Gastroesophageal sphincter (tissue), 4 donors: ENCODE results near the gene PACSIN3. TPM values are rescaled to one million over a fixed set of nuclear protein-coding genes. Genes with fewer than 3 reads are reported as not detected.

ENCODE experiments used
- ATAC-seq: fragments of 150-250 bp; one replicate; pipeline ENCODE4 v1.9.1; 2016; ENCODE audit warnings: mild to moderate bottlenecking, moderate library complexity
- H3K27ac ChIP-seq, 4 donors: fragments of 200-600 bp; sonication (generic) in 3 of 4; 1 replicate in 3 of 4; 2 replicates in 1 of 4; pipeline ENCODE4 v1.5.1; 2016 to 2019
- H3K27me3 ChIP-seq: fragments of 200-600 bp; sonication (generic); one replicate; pipeline ENCODE4 v1.5.1; 2019
- H3K36me3 ChIP-seq, 2 donors: fragments of 200-600 bp; sonication (generic); one replicate each; pipeline ENCODE4 v1.5.1; 2019; ENCODE audit warnings: control low read depth in 1 of 2
- H3K4me1 ChIP-seq, 3 donors: fragments of 200-600 bp; sonication (generic); 1 replicate in 2 of 3; 2 replicates in 1 of 3; pipeline ENCODE4 v1.5.1; 2016 to 2019; ENCODE audit warnings: control low read depth in 2 of 3
- H3K4me3 ChIP-seq, 2 donors: fragments of 200-600 bp; sonication (generic); one replicate each; pipeline ENCODE4 v1.5.1; 2019; ENCODE audit warnings: mild to moderate bottlenecking in 1 of 2, moderate library complexity in 1 of 2
- H3K9me3 ChIP-seq, 3 donors: fragments of 200-600 bp; sonication (generic); one replicate each; pipeline ENCODE4 v1.5.1; 2017 to 2019; ENCODE audit warnings: control low read depth in 2 of 3
- CTCF ChIP-seq, 4 experiments: fragments of 200-600 bp in 2 of 4; fragments of 450-650 bp in 2 of 4; sonication (generic) in 1 of 4; IDR thresholded peaks; one replicate each; pipeline ENCODE4 v1.5.1; 2017 to 2019; ENCODE audit warnings: antibody characterized with exemption in 4 of 4, mild to moderate bottlenecking in 2 of 4, moderate library complexity in 2 of 4
- EP300 ChIP-seq: sonication (generic); formaldehyde crosslinking; IDR thresholded peaks from one replicate; pipeline ENCODE4 v1.6.1; 2017; ENCODE audit warnings: antibody characterized with exemption, mild to moderate bottlenecking
- POLR2A ChIP-seq, 2 donors: fragments of 450-650 bp; IDR thresholded peaks; one replicate each; pipeline ENCODE4 v1.6.1; 2017; ENCODE audit warnings: antibody characterized with exemption in 2 of 2, mild to moderate bottlenecking in 2 of 2, moderate library complexity in 1 of 2
- POLR2AphosphoS5 ChIP-seq: sonication (generic); formaldehyde crosslinking; IDR thresholded peaks from one replicate; pipeline ENCODE4 v1.6.1; 2017; ENCODE audit warnings: antibody characterized with exemption
- WGBS, 2 donors: methylation state at CpG; one replicate each; pipeline ENCODE4 v1.1.5; 2018; ENCODE audit warnings: low coverage in 1 of 2; 5-methylcytosine and 5-hydroxymethylcytosine counted together
- total RNA-seq, 4 donors: library from RNA; depleted of rRNA; stranded (reverse); fragments of >200 nt; gene quantifications; one replicate each; pipeline ENCODE4 v1.1.0, GENCODE V29; 2016

The PACSIN3 gene
- total RNA-seq, 4 donors from 2014 or later, result 61.3 to 74.9 (median 65.3) TPM

- ATAC-seq, result no peak
- H3K4me3 ChIP-seq, result no peak overlapping the region
- no peaks in the 10 kb centered on the region for H3K9me3 ChIP-seq
- no peak overlapping the region for H3K27ac ChIP-seq
- H3K27me3 ChIP-seq, result no peaks in the 10 kb centered on the region
- no peak for TF ChIP-seq POLR2A (IDR thresholded peaks at IDR 0.05)
- no peak for TF ChIP-seq CTCF (IDR thresholded peaks at IDR 0.05)
- no peak for TF ChIP-seq EP300
- no peak for TF ChIP-seq POLR2AphosphoS5
- peaks cover 0 to 71% of the 10 kb centered on the region in 2 donors for H3K36me3 ChIP-seq
- peaks cover 0 to 24% (median 0%) of the 10 kb centered on the region in 3 donors for H3K4me1 ChIP-seq
- 60% methylated on average over 1 of the region's 4 CpGs; no CpG with 5 or more reads in 1 of the 2 donors for WGBS, 2 donors
Measured at GRCh38 chr11:47164321-47164720, 21.9 kb downstream of the PACSIN3 start.

- no peak for TF ChIP-seq CTCF (IDR thresholded peaks at IDR 0.05)
- no peak for TF ChIP-seq POLR2AphosphoS5
- no peak for TF ChIP-seq EP300
- no peak for TF ChIP-seq POLR2A (IDR thresholded peaks at IDR 0.05)
- Histone ChIP-seq H3K9me3 (no peaks in the 10 kb centered on the region), H3K4me3 (no peak overlapping the region), H3K36me3 (peaks cover 0 to 69% of the 10 kb centered on the region in 2 donors), H3K27ac (no peak overlapping the region), H3K4me1 (peaks cover 0 to 21% (median 0%) of the 10 kb centered on the region in 3 donors), H3K27me3 (no peaks in the 10 kb centered on the region)
- no peak for ATAC-seq
- WGBS, 2 donors, result 83% methylated on average over 1 of the region's 15 CpGs; no CpG with 5 or more reads in 1 of the 2 donors
Measured at GRCh38 chr11:47163898-47164297, 22.3 kb downstream of the PACSIN3 start.

GRCh38 chr11:47163193-47163592, 23.0 kb downstream of the PACSIN3 start:
- no peak overlapping the region for H3K4me3 ChIP-seq
- no peak for ATAC-seq

GRCh38 chr11:47162426-47162825, 23.8 kb downstream of the PACSIN3 start:
- no peak for ATAC-seq
- H3K4me3 ChIP-seq, result no peak overlapping the region
- WGBS, 2 donors, result 37 to 40% methylated on average over 1 to 3 of the region's 5 CpGs
- no peak for TF ChIP-seq POLR2A (IDR thresholded peaks at IDR 0.05)
- TF ChIP-seq POLR2AphosphoS5, result no peak
- TF ChIP-seq CTCF (IDR thresholded peaks at IDR 0.05), result no peak
- TF ChIP-seq EP300, result no peak
- no peaks in the 10 kb centered on the region for H3K27me3 ChIP-seq
- H3K27ac ChIP-seq, result peak overlapping the region in 2 of 4 donors; percentile 35 to 36
- peaks cover 0 to 21% (median 0%) of the 10 kb centered on the region in 3 donors for H3K4me1 ChIP-seq
- peaks cover 0 to 64% of the 10 kb centered on the region in 2 donors for H3K36me3 ChIP-seq
- no peaks in the 10 kb centered on the region for H3K9me3 ChIP-seq

More at GRCh38 chr11:47163193-47163592, 23.0 kb downstream of the PACSIN3 start:
- Histone ChIP-seq H3K27me3 (no peaks in the 10 kb centered on the region), H3K27ac (no peak overlapping the region), H3K4me1 (peaks cover 0 to 21% (median 0%) of the 10 kb centered on the region in 3 donors), H3K36me3 (peaks cover 0 to 64% of the 10 kb centered on the region in 2 donors), H3K9me3 (no peaks in the 10 kb centered on the region)
- no peak for TF ChIP-seq POLR2AphosphoS5
- no peak for TF ChIP-seq POLR2A (IDR thresholded peaks at IDR 0.05)
- TF ChIP-seq CTCF (IDR thresholded peaks at IDR 0.05), result no peak
- no peak for TF ChIP-seq EP300
- WGBS, 2 donors, result 19 to 25% methylated on average over 2 to 3 of the region's 3 CpGs

GRCh38 chr11:47161890-47162289, 24.3 kb downstream of the PACSIN3 start:
- no peak for ATAC-seq
- Histone ChIP-seq H3K27me3 (no peaks in the 10 kb centered on the region), H3K4me1 (peaks cover 0 to 21% (median 0%) of the 10 kb centered on the region in 3 donors), H3K9me3 (no peaks in the 10 kb centered on the region), H3K36me3 (peaks cover 0 to 64% of the 10 kb centered on the region in 2 donors), H3K4me3 (no peak overlapping the region), H3K27ac (peak overlapping the region in 2 of 4 donors; percentile 35 to 36)
- WGBS, 2 donors, result 6 to 31% methylated on average over 2 to 6 of the region's 9 CpGs
- no peak for TF ChIP-seq EP300
- TF ChIP-seq CTCF (IDR thresholded peaks at IDR 0.05), result no peak
